HG03558 (cell line): ENCODE data around the gene RABGAP1.

Experiments used
- ATAC-seq: cut with Tn5 transposase; IDR thresholded peaks from one replicate; pipeline ENCODE4 v1.9.1; 2021; ENCODE audit warnings: moderate number of reproducible peaks; ENCODE audit not compliant: unreplicated experiment; ENCODE audit errors: extremely low read depth

RABGAP1 gene

GRCh38 chr9:123135430-123135829 lies 194.6 kb downstream of the RABGAP1 start:
- ATAC-seq, result no peak

GRCh38 chr9:123138163-123138562 lies 197.3 kb downstream of the RABGAP1 start:
- no peak for ATAC-seq

GRCh38 chr9:123149067-123149466 lies 208.2 kb downstream of the RABGAP1 start:
- no peak for ATAC-seq

DNA sequence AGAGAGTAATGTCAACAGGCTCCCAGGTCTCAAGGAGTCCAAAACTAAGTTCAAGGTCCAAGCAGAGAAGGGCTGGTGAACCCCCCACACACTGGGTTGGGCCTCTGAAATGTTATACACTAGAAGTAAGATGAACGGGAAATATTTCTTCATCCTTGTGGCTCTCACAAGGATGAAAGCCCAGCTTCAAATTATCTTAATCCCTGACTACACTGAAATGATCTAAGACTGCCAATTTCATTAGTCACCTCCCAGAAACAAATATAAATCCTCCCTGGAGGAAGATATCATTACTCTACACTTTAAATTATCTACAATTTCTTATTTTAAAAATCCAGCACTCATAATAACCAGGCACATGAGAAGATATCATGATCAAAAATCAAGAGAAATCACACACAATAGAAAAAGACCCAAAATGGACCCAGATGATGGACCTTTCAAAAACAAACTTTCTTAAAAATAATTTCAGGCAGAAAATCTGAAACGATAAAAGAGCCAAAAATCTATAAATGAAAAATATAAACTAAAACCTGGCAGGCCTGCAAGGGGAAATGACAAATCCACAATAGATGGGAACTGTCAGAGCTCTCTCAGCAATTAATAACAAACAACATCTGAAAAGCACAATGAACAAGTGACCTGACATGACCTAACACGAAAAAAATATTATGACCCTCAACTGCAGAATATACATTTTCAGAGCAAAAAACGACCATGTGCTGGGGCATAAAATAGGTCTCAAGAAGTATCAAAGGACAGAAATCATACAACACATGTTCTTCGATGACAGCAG lies 210.1 kb downstream of the RABGAP1 start:
- no peak for ATAC-seq
